Gastrocnemius medialis (tissue), 4 donors: ENCODE results near the gene TBC1D2.

Source experiments
- CTCF ChIP-seq, 5 experiments: fragments of 450-650 bp in 3 of 5; fragments of 200-600 bp in 2 of 5; sonication (generic) in 2 of 5; IDR thresholded peaks in 4 of 5; conservative IDR thresholded peaks in 1 of 5; 1 replicate in 4 of 5; 2 replicates in 1 of 5; pipeline ENCODE4 v1.5.1; 2016 to 2019; ENCODE audit warnings: antibody characterized with exemption in 5 of 5, mild to moderate bottlenecking in 3 of 5, moderate library complexity in 3 of 5
- POLR2A ChIP-seq, 2 donors: fragments of 450-650 bp; IDR thresholded peaks; one replicate each; pipeline ENCODE4 v1.6.1; 2017; ENCODE audit warnings: antibody characterized with exemption in 2 of 2, mild to moderate bottlenecking in 2 of 2, moderate library complexity in 2 of 2

GRCh38 chr9:98230789-98231188 is 24.7 kb downstream of the TBC1D2 start:
- TF ChIP-seq CTCF (IDR thresholded peaks at IDR 0.05 in 4 of 5, conservative IDR thresholded peaks at IDR 0.05 in 1 of 5) (no peak), POLR2A (IDR thresholded peaks at IDR 0.05) (no peak)
